ENCODE measurements around the gene NRG2. TPM values are rescaled to one million over a fixed set of nuclear protein-coding genes. Genes with fewer than 3 reads are reported as not detected.

NRG2 gene
- total and polyA plus RNA-seq, 10 donors = 0.83 to 7.7 (median 4.4) TPM

- peak; percentile 38 for DNase-seq
- intact Hi-C loops (cut with DNase I; ENCODE audit: low total_unique reads) = no loop called here
- no peaks in the 10 kb centered on the region for H3K36me3 ChIP-seq
- TF ChIP-seq CTCF (IDR thresholded peaks at IDR 0.05 in 8 of 11, conservative IDR thresholded peaks at IDR 0.05 in 3 of 11) = no peak
- TF ChIP-seq POLR2A (IDR thresholded peaks at IDR 0.05) = no peak
- no peak for TF ChIP-seq POLR2AphosphoS5 (IDR thresholded peaks at IDR 0.05)
- peaks cover 0 to 23% (median 0%) of the 10 kb centered on the region in 7 donors for H3K27me3 ChIP-seq (replicated peaks in 1 of 7)
- 68 to 78% (median 73%) methylated on average over 5 of the region's 5 CpGs for WGBS, 5 donors
- H3K4me3 ChIP-seq = no peak overlapping the region
- no peaks in the 10 kb centered on the region for H3K4me1 ChIP-seq
- no peak overlapping the region for H3K27ac ChIP-seq
- H3K9me3 ChIP-seq = no peaks in the 10 kb centered on the region
Observed at GRCh38 chr5:139910901-139911300, 132.2 kb downstream of the NRG2 start.

- intact Hi-C loops (cut with DNase I; ENCODE audit: low total_unique reads) = no loop called here
- TF ChIP-seq CTCF (IDR thresholded peaks at IDR 0.05 in 8 of 11, conservative IDR thresholded peaks at IDR 0.05 in 3 of 11) (no peak), POLR2AphosphoS5 (IDR thresholded peaks at IDR 0.05) (no peak), POLR2A (IDR thresholded peaks at IDR 0.05) (no peak)
- WGBS, 5 donors = 91 to 98% (median 93%) methylated on average over 3 of the region's 3 CpGs
Observed at GRCh38 chr5:139910036-139910435, 133.1 kb downstream of the NRG2 start.

GRCh38 chr5:139908749-139909148 lies 134.3 kb downstream of the NRG2 start:
- H3K9me3 ChIP-seq = no peaks in the 10 kb centered on the region
- no peak overlapping the region for H3K27ac ChIP-seq
- peaks cover 10 to 17% (median 15%) of the 10 kb centered on the region in 6 donors for H3K4me1 ChIP-seq
- H3K4me3 ChIP-seq = no peak overlapping the region
- intact Hi-C loops (cut with DNase I; ENCODE audit: low total_unique reads) = no loop called here
- WGBS, 5 donors = 65 to 80% (median 75%) methylated on average over 2 of the region's 2 CpGs
- no peaks in the 10 kb centered on the region for H3K36me3 ChIP-seq
- TF ChIP-seq CTCF (IDR thresholded peaks at IDR 0.05 in 8 of 11, conservative IDR thresholded peaks at IDR 0.05 in 3 of 11) = no peak
- no peak for TF ChIP-seq POLR2AphosphoS5 (IDR thresholded peaks at IDR 0.05)
- H3K27me3 ChIP-seq (replicated peaks in 1 of 7) = peaks cover 4 to 41% (median 21%) of the 10 kb centered on the region in 7 donors
- DNase-seq = peak; percentile 59

More at GRCh38 chr5:139910036-139910435, 133.1 kb downstream of the NRG2 start:
- Histone ChIP-seq H3K9me3 (no peaks in the 10 kb centered on the region), H3K4me3 (no peak overlapping the region), H3K4me1 (peaks cover 0 to 5% (median 2%) of the 10 kb centered on the region in 6 donors), H3K27ac (no peak overlapping the region), H3K36me3 (no peaks in the 10 kb centered on the region), H3K27me3 (replicated peaks in 1 of 7) (peaks cover 0 to 31% (median 8%) of the 10 kb centered on the region in 7 donors)
- peak; percentile 23 for DNase-seq

GRCh38 chr5:139906661-139907060 lies 136.4 kb downstream of the NRG2 start:
- WGBS, 5 donors = 93 to 99% (median 98%) methylated on average over 2 of the region's 2 CpGs
- intact Hi-C loops (cut with DNase I; ENCODE audit: low total_unique reads) = no loop called here

More at GRCh38 chr5:139906661-139907060, 136.4 kb downstream of the NRG2 start:
- DNase-seq = peak; percentile 17
- Histone ChIP-seq H3K36me3 (no peaks in the 10 kb centered on the region), H3K27ac (no peak overlapping the region), H3K4me3 (no peak overlapping the region), H3K9me3 (no peaks in the 10 kb centered on the region), H3K4me1 (peaks cover 10 to 24% (median 20%) of the 10 kb centered on the region in 6 donors), H3K27me3 (replicated peaks in 1 of 7) (peaks cover 4 to 62% (median 31%) of the 10 kb centered on the region in 7 donors)
- TF ChIP-seq POLR2AphosphoS5 (IDR thresholded peaks at IDR 0.05) (no peak), CTCF (IDR thresholded peaks at IDR 0.05 in 8 of 11, conservative IDR thresholded peaks at IDR 0.05 in 3 of 11) (no peak), POLR2A (IDR thresholded peaks at IDR 0.05) (no peak)
